Endothelial cell of umbilical vein (primary cell): ENCODE measurements around the gene ASAP2. TPM values are rescaled to one million over a fixed set of nuclear protein-coding genes. Genes with fewer than 3 reads are reported as not detected.
A peak's percentile ranks its signal among the peaks of the same experiment; 100 is the strongest.

Experiments
- BruUV-seq: library from RNA; stranded (reverse); fragments of 400-500 nt; replicated peaks from 2 replicates; lab custom pipeline; 2021; lab: Mats Ljungman, UMichigan
- CTCF ChIA-PET: fragments of 300-600, 350-600 bp; sonication (Branson Sonifier 250); formaldehyde crosslinking; loops from one replicate; lab custom pipeline; 2021; ENCODE audit warnings: antibody characterized with exemption, inconsistent platforms; lab: Charles Lee
- POLR2A ChIA-PET: fragments of 300-600, 350-600 bp; sonication (Branson Sonifier 250); formaldehyde crosslinking; loops from one replicate; lab custom pipeline; 2021; ENCODE audit warnings: antibody characterized with exemption, inconsistent platforms; lab: Charles Lee
- DNase-seq: peaks from one replicate; pipeline ENCODE4 v3.0.0-alpha.2; 2011; ENCODE audit warnings: low read depth, low spot score
- FAIRE-seq: peaks from 2 replicates; lab custom pipeline; 2011; peaks lifted over from hg19 to GRCh38; lab: Jason Lieb, UNC
- H2AFZ ChIP-seq: 2 replicates; pipeline ENCODE4 v1.6.0; 2012; ENCODE audit warnings: low read depth, low read length, control low read depth, inconsistent platforms
- H3K27ac ChIP-seq: 2 replicates; pipeline ENCODE4 v1.5.1; 2011; ENCODE audit warnings: low read depth, mild to moderate bottlenecking, control low read depth, low read length, moderate library complexity; ENCODE audit not compliant: insufficient read depth
- H3K27me3 ChIP-seq, 2 experiments: 2 replicates each; pipeline versions ENCODE4 v1.6.0 to v1.6.1; 2011; ENCODE audit warnings: low read length in 2 of 2, mixed read lengths in 1 of 2; ENCODE audit not compliant: control insufficient read depth in 2 of 2, insufficient read depth in 2 of 2
- H3K36me3 ChIP-seq, 2 experiments: 2 replicates in 1 of 2; 3 replicates in 1 of 2; pipeline ENCODE4 v1.5.1; 2011; ENCODE audit warnings: low read length in 2 of 2, mild to moderate bottlenecking in 1 of 2, moderate library complexity in 1 of 2; ENCODE audit not compliant: control insufficient read depth in 2 of 2, insufficient read depth in 2 of 2; ENCODE audit errors: extremely low read depth in 1 of 2
- H3K4me1 ChIP-seq: 3 replicates; pipeline ENCODE4 v1.5.1; 2011; ENCODE audit warnings: mild to moderate bottlenecking, low read length; ENCODE audit not compliant: control insufficient read depth, insufficient read depth; ENCODE audit errors: extremely low read depth
- H3K4me2 ChIP-seq: 2 replicates; pipeline ENCODE4 v1.6.1; 2011; ENCODE audit warnings: low read length, control low read depth, mixed read lengths; ENCODE audit not compliant: insufficient read depth
- H3K4me3 ChIP-seq, 3 experiments: fragments of 200-600 bp in 1 of 3; sonication (generic), shearing (Covaris generic) in 1 of 3; replicated peaks in 1 of 3; 2 replicates each; pipeline ENCODE4 v1.5.1; 2011 to 2016; ENCODE audit warnings: control low read depth in 3 of 3, low read length in 3 of 3, mild to moderate bottlenecking in 2 of 3, inconsistent platforms in 1 of 3, low read depth in 1 of 3, moderate library complexity in 1 of 3; ENCODE audit not compliant: insufficient read depth in 1 of 3
- H3K79me2 ChIP-seq: 2 replicates; pipeline ENCODE4 v1.6.0; 2012; ENCODE audit warnings: low read length, inconsistent platforms; ENCODE audit not compliant: control insufficient read depth, insufficient read depth
- H3K9ac ChIP-seq: replicated peaks from 2 replicates; pipeline ENCODE3; 2011; ENCODE audit warnings: low read length, control low read depth; ENCODE audit not compliant: insufficient read depth; ENCODE audit errors: extremely low read depth
- H3K9me1 ChIP-seq: replicated peaks from 3 replicates; pipeline ENCODE4 v1.6.0; 2011; ENCODE audit warnings: mild to moderate bottlenecking, low read length; ENCODE audit not compliant: control insufficient read depth, insufficient read depth; ENCODE audit errors: extremely low read depth
- H3K9me3 ChIP-seq: replicated peaks from 2 replicates; pipeline ENCODE4 v1.5.1; 2012; ENCODE audit warnings: low read length, inconsistent platforms; ENCODE audit not compliant: control insufficient read depth, insufficient read depth
- H4K20me1 ChIP-seq: replicated peaks from 2 replicates; pipeline ENCODE3; 2011; ENCODE audit warnings: mild to moderate bottlenecking, low read length; ENCODE audit not compliant: control insufficient read depth, insufficient read depth; ENCODE audit errors: extremely low read depth
- CTCF ChIP-seq, 2 donors: IDR thresholded peaks; 1 replicate in 1 of 2; 2 replicates in 1 of 2; pipeline ENCODE4 v1.5.1; 2011; ENCODE audit warnings: low read length in 2 of 2, mild to moderate bottlenecking in 2 of 2, moderate library complexity in 2 of 2, control low read depth in 1 of 2, inconsistent platforms in 1 of 2, low read depth in 1 of 2; ENCODE audit not compliant: insufficient read depth in 1 of 2; ENCODE audit errors: extremely low read depth in 1 of 2
- EZH2 ChIP-seq: IDR thresholded peaks from 2 replicates; pipeline ENCODE4 v1.6.1; 2012; ENCODE audit warnings: borderline replicate concordance, low read depth, mild to moderate bottlenecking, moderate library complexity, low read length, inconsistent platforms; ENCODE audit not compliant: severe bottlenecking
- FOS ChIP-seq: IDR thresholded peaks from 2 replicates; pipeline ENCODE4 v1.6.1; 2011; ENCODE audit warnings: mild to moderate bottlenecking, low read length, moderate library complexity, borderline replicate concordance; ENCODE audit not compliant: insufficient read depth
- GATA2 ChIP-seq: IDR thresholded peaks from 2 replicates; pipeline ENCODE4 v1.7.0; 2011; ENCODE audit warnings: low read depth, mild to moderate bottlenecking, moderate library complexity, mixed read lengths, low read length; ENCODE audit not compliant: insufficient read length, insufficient read depth
- JUN ChIP-seq: IDR thresholded peaks from 2 replicates; pipeline ENCODE4 v1.6.1; 2011; ENCODE audit warnings: borderline replicate concordance, low read depth; ENCODE audit not compliant: insufficient read length, insufficient read depth
- MYC ChIP-seq: IDR thresholded peaks from one replicate; pipeline ENCODE4 v1.6.1; 2011; ENCODE audit warnings: mild to moderate bottlenecking, low read depth, low read length
- POLR2A ChIP-seq: IDR thresholded peaks from 2 replicates; pipeline ENCODE4 v1.6.1; 2012; ENCODE audit warnings: low read depth, mild to moderate bottlenecking, control low read depth, low read length
- POLR2AphosphoS5 ChIP-seq: IDR thresholded peaks from 2 replicates; pipeline ENCODE4 v1.6.1; 2012; ENCODE audit warnings: low read depth, mild to moderate bottlenecking, control low read depth, low read length, moderate library complexity; ENCODE audit not compliant: insufficient read depth
- dilution Hi-C: fragments of 300-500 bp; cut with MboI; formaldehyde crosslinking; loops from one replicate; pipeline ENCODE4 v1.15.0; 2019; ENCODE audit warnings: low sequenced_read_pairs; ENCODE audit not compliant: extremely low pct_ligation_motif_present
- intact Hi-C: fragments of 100-400 bp; cut with micrococcal nuclease; formaldehyde crosslinking; loops from one replicate; pipeline ENCODE4 v1.10.0; 2022
- polyA plus RNA-seq, 4 experiments: library from polyadenylated mRNA; depleted of rRNA in 3 of 4; stranded (reverse) in 3 of 4; unstranded in 1 of 4; fragments of >200 nt; gene quantifications; 2 replicates each; pipeline versions ENCODE4 v1.2.1 to v1.2.3, GENCODE V29; 2011 to 2012; ENCODE audit warnings: missing spikeins in 1 of 4
- total RNA-seq: library from RNA; stranded (reverse); gene quantifications from 2 replicates; pipeline ENCODE4 v1.2.3, GENCODE V29; 2021

Gene ASAP2
- total and polyA plus RNA-seq, 2 donors (not counting 3 experiments of a cell fraction or from before 2014, with no cell fraction given): 31.1 to 79.2 TPM

DNA sequence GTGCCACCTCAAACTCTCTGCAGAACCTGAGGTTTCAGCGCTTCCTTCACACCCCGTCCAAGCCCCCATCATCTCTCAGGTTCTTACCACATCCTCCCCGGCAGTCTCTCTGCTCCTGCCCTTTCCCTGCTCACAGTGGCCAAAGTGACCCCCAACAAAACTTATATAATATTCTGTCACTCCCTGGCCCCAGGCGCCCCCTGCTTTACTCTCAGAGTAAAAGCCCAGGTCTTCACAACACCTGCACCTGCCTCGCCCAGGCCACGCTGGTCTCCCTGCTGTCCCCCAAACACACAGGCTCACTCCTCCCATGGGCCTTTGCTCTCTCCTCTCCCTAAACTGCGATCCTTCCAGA is 210.3 kb downstream of the ASAP2 start:
- H3K36me3 ChIP-seq: peaks cover 0 to 8% of the 10 kb centered on the region in 2 experiments
- no peak overlapping the region for H2AFZ ChIP-seq
- no peak overlapping the region for H3K27ac ChIP-seq
- ChIA-PET POLR2A (no interaction called here), CTCF (no interaction called here)
- no peak overlapping the region for H3K9ac ChIP-seq
- no peak overlapping the region for H3K4me2 ChIP-seq
- DNase-seq (no peak), FAIRE-seq (no peak)
- H3K4me1 ChIP-seq: peaks cover 4% of the 10 kb centered on the region
- BruUV-seq: no TSS peak
- dilution Hi-C loops (no loop called here), intact Hi-C loops (no loop called here)
- no peaks in the 10 kb centered on the region for H3K27me3 ChIP-seq
- TF ChIP-seq POLR2A (no peak), POLR2AphosphoS5 (no peak), EZH2 (no peak), CTCF (IDR thresholded peaks at IDR 0.05; ENCODE audit: extremely low read depth in 1 of 2, insufficient read depth in 1 of 2, low read depth in 1 of 2, low read length in 2 of 2) (no peak), JUN (no peak)
- H4K20me1 ChIP-seq: no peaks in the 10 kb centered on the region
- H3K9me1 ChIP-seq: no peaks in the 10 kb centered on the region
- H3K4me3 ChIP-seq: no peak overlapping the region
- no peaks in the 10 kb centered on the region for H3K9me3 ChIP-seq
- H3K79me2 ChIP-seq: peaks cover 52% of the 10 kb centered on the region

DNA sequence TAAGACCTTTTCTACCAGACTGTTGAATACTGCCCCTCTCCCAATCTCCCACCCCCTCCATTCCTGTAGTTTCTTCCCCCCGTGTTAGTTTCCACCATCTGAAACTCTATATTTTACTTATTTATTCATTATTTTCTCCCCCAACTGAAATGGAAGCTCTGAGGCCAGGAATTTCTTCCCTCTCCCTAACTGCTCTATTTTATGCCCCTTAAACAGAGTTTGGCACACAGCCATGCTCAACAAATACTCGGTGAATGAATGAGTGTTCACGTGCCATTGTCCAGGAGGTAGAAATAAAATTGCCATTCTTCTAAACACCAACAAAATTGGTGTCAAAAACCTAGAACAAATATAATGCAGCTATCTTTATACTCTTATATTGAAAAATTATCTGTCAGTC is 211.1 kb downstream of the ASAP2 start:
- CTCF ChIA-PET: interaction anchor here (0.6 to 1.2 kb wide), 2 partner anchors 20 to 51 kb away, joined by 3 read pairs; no protein-coding TSS in a partner anchor
- Histone ChIP-seq H3K27me3 (no peaks in the 10 kb centered on the region), H3K4me2 (no peak overlapping the region), H3K4me3 (no peak overlapping the region), H3K27ac (no peak overlapping the region), H3K79me2 (peaks cover 60% of the 10 kb centered on the region), H3K9me1 (no peaks in the 10 kb centered on the region), H3K4me1 (peaks cover 9% of the 10 kb centered on the region), H4K20me1 (no peaks in the 10 kb centered on the region), H3K9me3 (no peaks in the 10 kb centered on the region), H2AFZ (no peak overlapping the region), H3K36me3 (peaks cover 0 to 6% of the 10 kb centered on the region in 2 experiments), H3K9ac (no peak overlapping the region)
- TF ChIP-seq MYC (no peak), POLR2AphosphoS5 (no peak), FOS (no peak), JUN (no peak), GATA2 (no peak)
- peak; percentile 18 for DNase-seq
- no peak for FAIRE-seq
- dilution Hi-C loops: no loop called here
- BruUV-seq: no TSS peak
- POLR2A ChIA-PET: interaction anchor here (0.8 kb wide), 1 partner anchor 14 kb away, joined by 3 read pairs; no protein-coding TSS in a partner anchor
- intact Hi-C loops: no loop called here
